ENCODE measurements around the gene HAS3. TPM values are rescaled to one million over a fixed set of nuclear protein-coding genes. Genes with fewer than 3 reads are reported as not detected.
A peak's percentile ranks its signal among the peaks of the same experiment; 100 is the strongest.
"Not testable (repeated sequence)": the region's sequence is repeated elsewhere in the genome, so short reads cannot be mapped to it uniquely, and the experiment has no call there.

Gene HAS3
- total RNA-seq, 1 donor from 2014 or later: 2.3 TPM

DNA sequence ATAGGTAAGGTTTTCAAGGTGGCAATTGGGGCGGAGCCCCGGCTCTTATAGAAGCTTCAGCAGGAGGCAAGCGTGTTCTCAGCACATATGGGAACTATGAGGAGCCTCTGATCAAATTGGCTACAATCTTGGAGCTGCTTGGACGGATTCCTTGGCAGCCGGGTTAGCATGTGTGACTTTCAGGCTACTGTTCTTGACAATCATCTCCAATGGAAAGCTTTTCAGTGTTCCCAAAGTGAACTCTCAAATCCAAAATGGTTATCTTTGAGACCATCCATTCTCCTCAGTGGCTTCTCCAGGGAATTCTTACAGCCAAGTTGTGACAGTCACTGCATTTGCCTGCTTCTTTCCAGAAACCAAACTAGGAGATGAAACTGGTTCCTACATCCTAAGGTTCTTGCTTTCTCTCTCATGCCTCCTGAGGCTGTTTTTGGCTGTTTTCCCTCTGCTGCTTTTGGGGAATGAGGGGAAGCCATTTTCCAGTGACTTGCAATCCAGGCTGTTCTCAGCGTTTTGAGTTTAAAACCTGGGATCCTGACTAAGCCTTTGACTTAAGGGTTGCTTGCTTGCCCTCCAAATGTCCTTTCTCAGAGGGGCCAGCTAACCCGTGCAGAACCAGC is 10.9 kb downstream of the HAS3 start:
- no peak for DNase-seq

DNA sequence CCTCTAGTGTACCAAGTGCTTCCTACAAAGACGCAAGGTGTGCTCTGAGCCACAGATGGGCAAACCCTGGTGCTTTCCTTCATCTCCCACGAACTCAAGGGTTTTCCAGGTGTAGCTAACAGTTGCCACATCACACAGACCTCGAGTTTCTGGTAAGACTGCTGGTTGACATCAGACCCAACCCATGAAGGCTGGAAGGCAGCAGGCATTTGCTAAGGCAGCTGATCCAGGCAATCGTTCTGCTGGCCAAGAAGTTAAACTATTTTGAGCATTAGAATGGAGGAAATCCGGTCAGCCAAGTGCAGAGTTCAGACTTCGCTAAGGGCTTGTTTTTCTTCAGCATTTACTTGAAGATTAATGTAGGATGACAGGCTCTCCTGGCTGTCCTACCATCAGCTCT is 11.5 kb downstream of the HAS3 start:
- no peak for DNase-seq

DNA sequence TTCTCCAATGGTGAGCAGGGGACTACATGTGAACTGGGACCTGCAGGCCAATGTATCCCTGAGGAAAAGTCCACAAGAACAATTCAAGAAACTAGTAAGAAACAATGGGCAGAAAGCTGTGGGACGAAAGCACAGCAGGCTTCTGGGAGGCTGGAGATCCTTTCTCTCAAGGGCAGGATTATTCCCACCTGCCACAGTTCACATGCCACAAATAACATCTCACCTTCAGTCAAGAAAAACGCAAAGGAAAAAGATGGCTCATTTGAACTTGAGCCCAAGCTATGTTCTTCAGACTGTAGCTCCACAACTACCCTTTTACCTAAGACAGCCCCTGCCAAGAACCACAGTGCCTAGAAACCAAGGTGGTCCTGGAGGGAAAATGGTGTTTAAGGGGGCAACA is 13.0 kb downstream of the HAS3 start:
- no peak for DNase-seq

DNA sequence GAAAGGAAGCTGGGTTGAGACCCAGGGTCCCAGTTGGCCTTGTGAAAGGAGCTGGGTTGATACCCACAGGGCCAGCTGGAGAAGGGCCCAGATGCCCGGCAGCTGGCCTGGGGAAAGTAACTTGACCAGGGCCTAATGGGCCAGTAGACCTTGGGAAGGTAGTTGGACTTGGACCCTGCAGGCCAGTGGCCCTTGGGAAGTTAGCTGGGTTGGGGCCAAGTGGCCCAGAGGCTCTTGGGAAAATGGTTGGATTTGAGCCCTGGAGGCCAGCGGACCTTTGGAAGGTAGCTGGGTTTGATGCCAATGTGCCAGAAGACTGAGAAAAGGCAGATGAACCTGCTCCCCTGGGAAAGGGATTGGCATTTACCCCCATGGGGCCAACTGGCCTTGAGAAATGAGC is 13.5 kb downstream of the HAS3 start:
- DNase-seq: no peak

DNA sequence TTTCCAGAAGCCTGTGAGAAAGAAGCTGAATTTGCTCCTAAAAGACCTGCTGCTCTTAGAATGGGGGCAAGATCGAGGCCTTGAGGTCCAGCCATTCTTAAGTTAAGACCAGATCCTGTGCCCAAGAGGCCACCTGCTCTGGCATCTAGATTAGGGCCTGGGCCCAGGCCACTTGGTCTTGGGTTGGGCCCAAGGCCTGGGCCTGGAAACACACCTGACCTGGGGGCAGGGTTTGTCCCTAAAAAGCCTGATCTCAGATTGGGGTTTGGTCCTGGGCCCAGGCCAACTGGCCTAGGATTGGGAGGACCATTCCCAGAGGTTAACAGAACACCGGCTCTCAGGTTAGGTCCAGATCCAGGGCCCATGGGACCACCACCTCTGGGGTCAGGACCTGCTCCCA is 14.1 kb downstream of the HAS3 start:
- no peak for DNase-seq

DNA sequence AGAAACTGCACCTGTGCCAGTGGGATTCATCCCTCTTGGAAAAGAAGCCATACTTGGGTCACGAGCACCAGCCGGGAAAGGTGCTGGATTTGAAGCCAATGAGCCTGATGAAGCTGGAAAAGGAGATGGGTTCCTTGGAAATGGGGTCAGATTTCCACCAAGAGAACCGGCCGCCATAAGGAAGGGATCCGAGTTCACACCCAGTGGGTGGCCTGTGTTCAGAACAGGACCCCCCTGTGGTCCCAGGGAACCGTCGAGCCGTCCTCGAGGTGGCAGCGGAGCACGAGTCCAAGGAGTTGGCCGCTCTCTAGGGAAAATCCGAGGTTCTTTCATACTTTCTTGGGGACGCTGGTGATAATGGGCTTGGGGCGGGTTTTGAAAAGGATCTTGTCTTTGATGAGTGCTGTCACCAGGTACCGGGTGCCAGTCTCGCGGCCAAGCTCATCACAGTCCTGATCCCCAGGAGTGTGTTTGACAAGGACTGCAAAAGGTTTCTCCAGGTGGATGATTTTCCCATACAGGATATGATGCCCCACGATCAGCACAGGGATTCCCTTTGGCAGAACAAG is 14.7 kb downstream of the HAS3 start:
- no peak for DNase-seq

DNA sequence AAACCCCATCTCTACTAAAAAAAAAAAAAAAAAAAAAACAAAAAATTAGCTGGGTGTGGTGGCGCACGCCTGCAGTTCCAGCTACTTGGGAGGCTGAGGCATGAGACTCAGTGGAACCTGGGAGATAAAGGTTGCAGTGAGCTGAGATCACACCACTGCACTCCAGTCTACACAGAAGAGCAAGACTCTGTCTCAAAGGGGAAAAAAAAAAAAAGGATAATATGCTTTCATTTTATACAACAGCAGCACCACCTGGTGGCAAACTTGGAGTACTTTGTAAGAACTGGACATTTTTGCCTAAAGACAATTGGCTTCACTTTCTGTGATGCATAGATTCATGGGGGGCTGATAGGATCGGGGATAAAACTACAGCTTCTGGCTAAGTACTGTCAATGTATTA is 18.5 kb downstream of the HAS3 start:
- peak; percentile 85 for DNase-seq

DNA sequence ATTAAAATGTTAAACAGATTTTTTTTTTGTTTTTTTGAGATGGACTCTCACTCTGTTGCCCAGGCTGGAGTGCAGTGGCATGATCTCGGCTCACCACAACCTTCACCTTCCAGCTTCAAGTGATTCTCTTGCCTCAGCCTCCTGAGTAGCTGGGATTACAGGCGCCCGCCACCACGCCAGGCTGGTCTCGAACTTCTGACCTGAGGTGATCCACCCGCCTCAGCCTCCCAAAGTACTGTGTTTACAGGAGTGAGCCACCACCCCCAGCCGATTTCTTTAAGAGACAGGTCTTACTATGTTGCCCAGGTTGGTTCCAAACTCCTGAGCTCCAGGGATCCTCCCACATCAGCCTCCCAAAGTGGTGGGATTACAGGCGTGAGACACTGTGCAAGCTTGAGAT is 19.0 kb downstream of the HAS3 start:
- DNase-seq: not testable (repeated sequence)

DNA sequence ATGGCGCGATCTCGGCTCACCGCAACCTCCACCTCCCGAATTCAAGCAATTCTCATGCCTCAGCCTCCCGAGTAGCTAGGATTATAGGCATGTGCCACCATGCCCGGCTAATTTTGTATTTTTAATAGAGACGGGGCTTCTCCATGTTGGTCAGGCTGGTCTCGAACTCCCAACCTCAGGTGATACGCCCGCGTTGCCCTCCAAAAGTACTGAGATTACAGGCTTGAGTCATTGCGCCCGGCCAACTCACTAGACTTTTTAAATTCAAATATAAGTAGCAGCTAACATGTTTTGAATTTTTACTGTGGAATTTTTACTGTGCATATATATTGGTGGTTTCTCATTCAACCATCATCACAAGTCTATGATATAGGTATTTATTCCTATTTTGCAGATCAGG is 19.5 kb downstream of the HAS3 start:
- not testable (repeated sequence) for DNase-seq

DNA sequence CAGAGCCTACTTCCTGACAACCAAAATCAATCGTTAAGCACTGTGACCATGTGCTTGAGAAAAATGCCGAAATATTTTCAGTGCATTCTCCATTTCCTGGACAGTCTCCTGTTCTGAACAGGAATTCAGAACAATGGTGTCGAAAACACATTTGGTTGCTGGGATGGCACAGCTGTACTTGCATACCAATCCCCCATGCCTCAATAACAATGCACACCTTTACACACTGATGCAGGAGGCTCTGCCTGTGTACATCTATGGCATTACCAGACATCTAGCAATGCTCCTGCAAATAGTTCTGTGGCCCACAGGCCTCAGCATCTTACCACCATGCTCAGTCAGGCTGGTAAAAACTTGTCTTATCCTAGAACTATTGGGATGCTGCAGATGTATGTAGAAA is 20.8 kb downstream of the HAS3 start:
- no peak for DNase-seq

DNA sequence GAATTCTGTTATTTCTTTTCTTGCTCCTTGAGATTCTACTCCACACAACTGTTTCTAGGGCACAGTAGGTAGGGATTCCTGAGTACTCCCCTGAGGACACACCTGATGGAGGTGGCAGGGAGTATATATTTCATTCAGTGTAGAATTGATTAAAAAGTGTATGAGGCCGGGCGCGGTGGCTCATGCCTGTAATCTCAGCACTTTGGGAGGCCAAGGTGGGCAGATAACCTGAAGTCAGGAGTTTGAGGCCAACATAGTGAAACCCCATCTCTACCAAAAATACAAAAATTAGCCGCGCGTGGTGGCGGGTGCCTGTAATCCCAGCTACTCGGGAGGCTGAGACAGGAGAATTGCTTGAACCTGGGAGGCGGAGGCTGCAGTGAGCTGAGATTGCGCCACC is 21.3 kb downstream of the HAS3 start:
- DNase-seq: not testable (repeated sequence)

DNA sequence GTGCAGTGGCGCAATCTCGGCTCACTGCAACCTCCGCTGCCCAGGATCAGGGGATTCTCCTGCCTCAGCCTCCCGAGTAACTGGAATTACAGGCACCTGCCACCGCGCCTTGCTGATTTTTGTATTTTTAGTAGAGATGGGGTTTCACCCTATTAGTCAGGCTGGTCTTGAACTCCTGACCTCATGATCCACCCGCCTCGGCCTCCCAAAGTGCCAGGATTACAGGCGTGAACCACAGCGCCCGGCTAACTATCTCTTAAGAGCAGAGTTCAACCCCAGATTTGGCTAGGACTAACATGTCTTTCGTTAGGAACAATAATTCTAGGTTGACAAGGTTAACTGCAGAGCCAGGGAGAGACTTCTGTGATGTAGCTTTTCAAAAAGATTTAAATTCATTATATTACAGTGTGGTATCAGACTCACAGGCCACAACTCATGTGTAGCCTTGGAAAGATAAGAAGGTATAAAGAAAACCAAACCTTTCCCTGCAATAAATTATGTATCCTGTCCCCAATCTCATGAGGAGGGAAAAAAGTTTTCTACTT is 22.6 kb downstream of the HAS3 start:
- DNase-seq: no peak

DNA sequence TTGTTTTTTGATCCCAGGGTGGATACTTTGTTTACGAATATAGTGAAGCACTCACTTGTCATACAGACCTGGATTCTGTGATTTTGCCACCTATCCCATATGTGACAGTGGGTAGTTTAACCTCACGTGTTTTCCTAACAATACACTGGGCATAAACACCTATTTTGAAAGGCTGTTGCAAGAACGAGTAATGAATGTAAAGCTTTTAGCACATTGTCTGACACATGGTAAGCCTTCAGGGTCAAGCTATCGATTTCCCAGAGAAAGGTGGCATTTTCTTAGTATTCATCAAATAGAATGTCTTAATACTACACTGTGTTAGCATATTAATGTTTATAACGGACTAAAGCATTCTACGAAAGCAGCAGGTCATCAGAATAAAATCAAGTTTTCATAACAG is 25.0 kb downstream of the HAS3 start:
- DNase-seq: no peak

DNA sequence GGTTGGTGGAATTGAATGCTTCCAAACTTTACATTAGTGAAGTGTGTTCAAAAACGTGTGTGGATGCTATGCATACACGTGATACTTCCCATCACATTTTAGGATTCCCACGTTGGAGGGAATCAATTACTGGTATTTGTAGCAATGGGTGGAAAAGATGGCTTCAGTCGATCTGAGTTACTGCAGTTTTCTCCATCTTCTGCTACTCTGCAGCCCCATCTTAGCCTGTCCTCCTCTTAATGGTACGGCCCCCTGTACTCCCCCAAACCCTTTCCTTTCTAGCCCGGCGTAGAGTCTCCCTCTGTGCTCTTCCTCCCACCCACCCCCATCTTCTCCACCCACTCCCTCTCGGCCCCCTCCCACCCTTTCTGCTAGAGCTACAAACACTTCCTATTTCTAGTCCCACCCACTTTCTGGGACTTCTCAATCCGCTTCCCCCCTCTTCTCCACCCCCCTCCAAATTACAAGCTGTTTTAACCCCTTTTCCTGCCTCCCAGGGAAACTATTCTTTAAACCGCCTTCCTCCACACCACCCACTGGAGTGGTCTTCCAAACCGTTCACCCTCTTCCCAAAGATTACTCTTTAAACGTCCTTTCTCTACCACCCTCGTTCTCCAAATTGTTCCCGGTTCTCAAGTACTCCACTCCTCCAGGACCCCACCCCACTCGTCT is 25.9 kb downstream of the HAS3 start:
- peak; percentile 74 for DNase-seq

DNA sequence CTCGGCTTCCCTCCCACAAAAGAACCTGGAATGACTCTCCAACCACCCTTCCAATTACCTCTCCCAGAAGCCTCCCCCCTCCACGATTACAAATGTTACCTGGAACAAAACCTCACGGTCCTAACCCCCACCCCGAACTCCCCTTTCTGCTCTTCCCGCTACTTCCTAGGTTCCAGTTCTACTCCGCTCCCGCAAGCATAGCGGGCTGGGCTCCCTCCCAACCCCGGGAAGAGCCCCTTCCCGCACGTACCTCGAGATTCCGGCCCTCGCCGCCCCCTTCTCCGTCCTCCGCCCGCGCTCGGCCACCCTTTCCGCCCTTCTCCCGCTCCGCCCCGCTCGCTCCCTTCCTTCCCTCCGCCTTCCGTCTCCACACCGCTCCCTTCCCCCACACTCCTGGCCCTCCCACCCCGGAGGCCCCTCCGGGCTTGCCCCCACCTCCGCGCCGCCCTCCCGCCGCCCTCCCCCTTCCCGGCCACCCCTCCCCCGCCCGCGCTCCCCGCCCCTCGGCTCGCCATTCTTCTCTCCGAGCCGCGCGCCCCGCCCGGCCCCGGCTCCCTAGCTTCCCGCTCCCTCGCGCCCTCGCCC is 26.5 kb downstream of the HAS3 start:
- DNase-seq: peak; percentile 91

DNA sequence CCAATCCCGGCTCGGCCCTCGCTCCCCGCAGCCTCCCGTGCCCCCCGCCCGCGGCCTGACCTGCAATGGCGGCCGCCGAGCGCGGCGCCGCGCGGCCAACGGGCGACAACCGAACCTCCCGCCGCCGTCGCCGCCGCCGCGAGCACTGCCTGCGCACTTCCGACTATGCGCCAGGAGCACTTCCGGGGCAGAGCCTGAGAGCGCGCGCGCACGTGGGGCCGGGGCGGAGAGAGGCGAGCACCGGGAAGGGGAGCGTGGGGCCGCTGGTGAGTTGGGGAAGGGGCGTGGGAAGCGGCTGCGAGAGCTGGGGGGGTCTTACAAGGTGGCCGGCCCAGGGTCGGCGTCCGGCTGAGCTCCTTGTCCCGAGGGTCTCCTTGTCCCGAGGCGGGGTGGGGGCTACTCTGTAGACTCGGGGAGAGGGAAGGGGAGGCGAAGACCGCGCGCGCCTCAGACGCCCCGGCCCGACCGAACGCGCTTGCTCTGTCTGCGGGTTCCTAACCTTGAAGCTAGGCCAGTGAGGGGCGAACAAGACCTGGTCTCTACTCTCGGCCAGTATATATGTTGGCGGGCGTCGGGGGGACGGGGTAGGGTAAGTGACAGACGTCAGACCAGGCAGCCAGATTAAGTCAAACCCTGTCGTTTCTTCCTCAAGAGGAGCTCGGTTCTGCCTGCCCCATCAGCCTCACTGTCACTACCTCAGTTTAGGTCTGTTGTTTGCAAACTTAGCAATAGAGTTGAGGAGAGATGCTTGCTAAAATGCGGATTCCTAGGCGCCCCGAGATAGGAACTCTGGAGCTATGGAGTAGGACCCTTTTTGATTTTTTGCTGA is 27.2 kb downstream of the HAS3 start, which contains the start of the genes CHTF8 and UTP4:
CHTF8 (minus strand) TSS at position 165 of the 829 bp plus-strand sequence. CDS start 11,130 bp downstream, outside the sequence.
UTP4 (plus strand) TSS at position 226 of the 829 bp plus-strand sequence. CDS start 811 bp downstream, outside the sequence.
- DNase-seq: peak; percentile 94

DNA sequence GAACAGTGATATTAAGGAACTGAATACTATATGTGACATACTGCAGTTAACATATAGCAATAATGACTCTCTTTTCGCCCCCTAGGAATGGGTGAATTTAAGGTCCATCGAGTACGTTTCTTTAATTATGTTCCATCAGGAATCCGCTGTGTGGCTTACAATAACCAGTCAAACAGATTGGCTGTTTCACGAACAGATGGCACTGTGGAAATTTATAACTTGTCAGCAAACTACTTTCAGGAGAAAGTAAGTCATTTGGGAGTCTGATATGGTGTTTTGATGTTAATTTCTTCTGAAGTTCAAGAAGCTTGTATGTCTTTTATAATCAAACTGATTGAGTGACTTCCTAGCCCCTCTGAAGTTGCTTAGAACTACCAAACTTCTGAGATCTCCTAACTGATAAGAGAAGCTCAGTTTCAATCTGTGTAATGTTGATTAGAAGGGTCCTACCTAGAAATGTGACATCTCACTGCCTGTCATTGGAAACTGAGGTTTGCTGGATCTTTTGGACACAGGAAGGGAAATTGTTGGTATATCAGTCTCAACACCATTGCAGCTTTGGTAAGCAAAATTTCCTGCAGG is 28.0 kb downstream of the HAS3 start:
- no peak for DNase-seq

DNA sequence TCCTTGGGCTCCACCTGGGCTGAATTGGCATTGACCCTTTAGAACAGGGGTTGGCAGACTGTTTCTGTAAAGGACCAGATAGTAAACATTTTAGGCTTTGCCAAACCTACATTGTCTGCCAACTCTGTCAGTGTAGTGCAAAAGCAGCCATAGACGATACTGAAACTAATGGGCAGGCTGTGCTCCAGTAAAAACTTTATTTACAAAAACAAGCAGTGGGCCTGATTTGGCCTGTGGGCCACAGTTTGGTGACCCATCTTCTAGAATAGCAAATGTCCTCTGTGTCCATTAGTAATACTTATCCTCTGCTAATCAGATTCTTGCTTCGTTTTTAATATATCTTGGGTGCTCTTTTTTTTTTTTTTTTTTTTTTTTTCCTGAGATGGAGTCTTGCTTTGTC is 33.2 kb downstream of the HAS3 start:
- DNase-seq: no peak

DNA sequence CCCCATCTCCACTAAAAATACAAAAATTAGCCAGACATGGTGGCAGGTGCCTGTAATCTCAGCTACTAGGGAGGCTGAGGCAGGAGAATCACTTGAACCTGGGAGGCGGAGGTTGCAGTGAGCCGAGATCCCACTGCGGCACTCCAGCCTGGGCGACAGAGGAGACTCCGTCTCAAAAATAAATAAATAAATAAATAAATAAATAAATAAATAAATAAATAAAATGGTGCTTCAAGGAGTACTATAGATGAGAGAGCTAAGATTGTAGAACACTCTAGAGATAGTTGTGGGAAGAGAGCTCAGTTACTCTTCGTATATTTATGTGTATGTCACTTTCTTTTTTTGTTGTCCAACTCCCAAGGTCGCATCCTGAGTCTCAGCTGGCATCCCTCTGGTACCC is 34.0 kb downstream of the HAS3 start:
- not testable (repeated sequence) for DNase-seq

DNA sequence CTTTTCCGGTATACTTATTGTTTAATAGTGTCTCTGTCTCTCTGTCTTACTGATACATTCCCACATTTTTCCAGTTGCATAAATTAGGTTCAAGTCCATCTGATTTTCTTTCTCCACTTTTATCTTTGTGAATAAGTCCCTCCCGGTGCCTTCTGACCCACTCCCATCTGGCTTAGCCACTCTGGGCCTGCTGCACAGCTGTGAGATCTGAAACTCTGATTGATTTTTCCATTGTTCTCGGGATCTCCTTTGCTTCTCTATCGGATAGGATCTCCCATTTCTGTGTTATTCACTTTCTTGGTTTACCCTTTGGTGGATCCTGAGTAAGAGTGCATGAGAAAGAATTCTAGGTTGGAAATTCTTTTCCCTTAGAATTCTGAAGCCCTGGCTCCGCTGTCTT is 35.6 kb downstream of the HAS3 start:
- no peak for DNase-seq

DNA sequence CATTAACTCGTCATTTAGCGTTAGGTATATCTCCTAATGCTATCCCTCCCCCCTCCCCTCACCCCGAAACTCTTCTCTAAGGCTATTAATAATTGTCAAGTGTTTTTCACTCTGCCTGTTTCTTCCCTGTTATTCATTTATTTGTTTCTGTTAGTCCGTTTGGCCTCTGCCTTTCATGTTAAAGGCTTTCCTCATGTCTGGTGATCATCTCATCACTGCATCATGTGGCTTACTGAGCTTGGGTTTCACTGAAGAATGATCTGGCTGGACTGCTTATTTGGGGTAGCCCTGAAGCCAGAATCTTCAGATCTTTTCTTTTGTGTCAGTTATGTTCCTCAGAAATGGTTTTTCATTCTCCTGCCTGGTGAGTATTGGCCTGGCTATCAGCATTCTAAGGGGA is 36.5 kb downstream of the HAS3 start:
- no peak for DNase-seq

DNA sequence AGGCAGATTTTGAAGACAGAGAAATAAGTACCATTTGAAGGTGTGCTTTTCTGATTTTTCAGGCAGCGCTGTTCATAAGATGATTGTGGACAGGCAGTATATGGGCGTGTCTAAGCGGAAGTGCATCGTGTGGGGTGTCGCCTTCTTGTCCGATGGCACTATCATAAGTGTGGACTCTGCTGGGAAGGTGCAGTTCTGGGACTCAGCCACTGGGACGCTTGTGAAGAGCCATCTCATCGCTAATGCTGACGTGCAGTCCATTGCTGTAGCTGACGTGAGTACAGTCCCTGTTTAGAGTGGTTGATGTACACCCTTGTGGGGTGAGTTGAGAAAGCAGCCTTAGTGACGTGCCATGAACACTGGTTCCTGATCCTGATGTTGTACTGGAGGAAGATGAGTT is 37.7 kb downstream of the HAS3 start:
- DNase-seq: no peak

Measured in tongue (tissue), 2 donors.